LHCN-M2 (cell line): ENCODE data around the gene ULBP3. TPM values are rescaled to one million over a fixed set of nuclear protein-coding genes. Genes with fewer than 3 reads are reported as not detected.
A peak's percentile ranks its signal among the peaks of the same experiment; 100 is the strongest.
"Not testable (repeated sequence)": the region's sequence is repeated elsewhere in the genome, so short reads cannot be mapped to it uniquely, and the experiment has no call there.

Source experiments
- DNase-seq: peaks from one replicate; pipeline ENCODE4 v3.0.0-alpha.2; 2012; ENCODE audit warnings: low read depth
- total RNA-seq: library from RNA; depleted of rRNA; stranded (reverse); fragments of >200 nt; gene quantifications from 2 replicates; pipeline ENCODE4 v1.2.3, GENCODE V29; 2014

ULBP3 gene
- total RNA-seq, 1 experiment from 2014 or later, result 10.7 TPM

GRCh38 chr6:150043501-150044412, 25.2 kb downstream of the ULBP3 start:
- no peak for DNase-seq

GRCh38 chr6:150043096-150043495, 25.8 kb downstream of the ULBP3 start:
- no peak for DNase-seq

- DNase-seq, result no peak
Measured at GRCh38 chr6:150038202-150039062, 30.5 kb downstream of the ULBP3 start.

GRCh38 chr6:150037526-150038201, 31.3 kb downstream of the ULBP3 start:
- no peak for DNase-seq

GRCh38 chr6:150036081-150036480, 32.8 kb downstream of the ULBP3 start:
- no peak for DNase-seq

GRCh38 chr6:150033207-150033771, 35.6 kb downstream of the ULBP3 start:
- DNase-seq, result no peak

GRCh38 chr6:150032598-150032997, 36.3 kb downstream of the ULBP3 start:
- no peak for DNase-seq

GRCh38 chr6:150030611-150031010, 38.3 kb downstream of the ULBP3 start:
- DNase-seq, result no peak

GRCh38 chr6:150029749-150030148, 39.2 kb downstream of the ULBP3 start:
- no peak for DNase-seq

- DNase-seq, result no peak
Measured at GRCh38 chr6:150029276-150029675, 39.6 kb downstream of the ULBP3 start.

GRCh38 chr6:150028799-150029198, 40.1 kb downstream of the ULBP3 start:
- no peak for DNase-seq

GRCh38 chr6:150027806-150028565, 40.9 kb downstream of the ULBP3 start:
- DNase-seq, result no peak

- DNase-seq, result no peak
Measured at GRCh38 chr6:150026976-150027805, 41.7 kb downstream of the ULBP3 start.

- DNase-seq, result peak; percentile 15
Measured at GRCh38 chr6:150025201-150025917, 43.6 kb downstream of the ULBP3 start, which contains the start of gene RAET1L. Gene RAET1L (minus strand): TSS chr6:150025532. CDS start chr6:150025471, 61 bp downstream.

GRCh38 chr6:150024646-150025155, 44.2 kb downstream of the ULBP3 start:
- DNase-seq, result no peak

- DNase-seq, result not testable (repeated sequence)
Measured at GRCh38 chr6:150024021-150024420, 44.9 kb downstream of the ULBP3 start.

GRCh38 chr6:150021870-150022269, 47.1 kb downstream of the ULBP3 start:
- DNase-seq, result not testable (repeated sequence)

- DNase-seq, result no peak
Measured at GRCh38 chr6:150018846-150019580, 49.9 kb downstream of the ULBP3 start.
